Umbilical cord (tissue), 2 donors: ENCODE results near the gene ATP2B3. TPM values are rescaled to one million over a fixed set of nuclear protein-coding genes. Genes with fewer than 3 reads are reported as not detected.

ENCODE experiments used
- DNase-seq: peaks from one replicate; pipeline ENCODE4 v3.0.0-alpha.2; 2015; ENCODE audit warnings: low spot score
- total RNA-seq: library from RNA; depleted of rRNA; stranded (reverse); fragments of >200 nt; gene quantifications from one replicate; pipeline ENCODE4 v1.2.3, GENCODE V29; 2014; ENCODE audit warnings: low replicate concordance; ENCODE audit not compliant: insufficient read depth

Gene ATP2B3
- total RNA-seq, 1 donor from 2014 or later, result 0.48 TPM

DNA sequence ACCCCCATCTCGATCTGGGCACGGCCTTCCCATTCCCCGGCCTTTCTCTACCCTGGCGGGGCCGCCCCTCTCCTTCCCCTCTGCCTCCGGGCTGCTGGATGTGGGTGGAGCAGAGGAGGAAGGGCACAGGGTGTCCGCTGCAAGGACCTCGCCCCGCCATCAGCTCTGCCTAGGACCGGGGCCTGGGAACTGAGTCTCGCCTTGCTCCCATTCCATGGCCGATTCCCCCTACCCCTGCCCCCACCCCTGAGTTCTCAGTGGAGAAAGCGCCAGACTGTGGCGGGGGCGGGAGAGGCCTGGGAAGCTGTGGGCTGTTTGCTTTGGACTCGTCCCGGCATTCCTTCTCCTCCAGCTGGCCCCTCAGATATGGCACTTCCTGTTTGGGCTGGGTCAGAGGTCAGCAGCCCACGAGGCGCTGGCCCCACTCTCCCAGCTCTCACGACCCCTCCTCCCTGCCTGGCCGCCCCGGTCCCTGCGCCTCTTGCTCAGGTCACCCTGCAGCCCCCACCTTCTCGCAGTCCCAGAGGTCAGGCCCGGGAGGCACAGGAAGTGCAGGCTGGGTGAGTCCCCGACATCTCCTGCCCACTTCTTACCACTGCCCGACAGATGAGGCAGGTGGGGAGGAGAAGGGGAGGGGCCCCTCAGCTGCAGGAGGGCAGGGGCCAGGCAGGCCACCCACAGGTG is 29.1 kb upstream of the ATP2B3 start:
- DNase-seq, result peak; percentile 60

- no peak for DNase-seq
These were observed 27.1 kb upstream of the ATP2B3 start for GRCh38 chrX:153490217-153490930.

DNA sequence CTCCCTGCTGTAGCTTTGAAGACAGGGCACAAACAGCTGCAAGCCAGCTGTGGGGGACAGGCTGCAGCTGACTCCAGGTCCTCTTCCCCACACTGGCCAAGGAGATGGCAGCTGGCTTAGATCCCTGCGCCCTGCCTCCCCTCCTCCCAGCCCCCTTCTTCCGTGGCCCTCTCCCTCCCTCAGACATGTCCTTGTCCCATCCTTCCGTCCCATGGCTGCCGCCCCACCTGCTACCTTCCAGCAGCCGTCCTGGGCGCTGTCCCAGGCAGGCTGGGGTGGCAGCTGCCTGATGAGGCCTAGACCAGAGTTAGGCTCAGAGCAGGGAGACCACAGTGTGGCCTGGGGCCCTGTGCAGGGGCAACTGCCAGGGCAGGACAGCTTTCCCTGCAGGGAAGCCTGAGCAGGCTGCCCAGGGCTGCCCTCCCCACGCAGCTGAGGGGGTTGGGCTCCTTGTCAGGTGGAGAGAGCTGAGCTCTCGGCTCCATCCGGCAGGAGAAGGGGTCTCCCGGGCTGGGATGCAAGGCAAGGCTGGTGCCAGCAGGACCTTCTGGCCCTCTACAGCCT is 26.0 kb upstream of the ATP2B3 start:
- DNase-seq, result no peak

DNA sequence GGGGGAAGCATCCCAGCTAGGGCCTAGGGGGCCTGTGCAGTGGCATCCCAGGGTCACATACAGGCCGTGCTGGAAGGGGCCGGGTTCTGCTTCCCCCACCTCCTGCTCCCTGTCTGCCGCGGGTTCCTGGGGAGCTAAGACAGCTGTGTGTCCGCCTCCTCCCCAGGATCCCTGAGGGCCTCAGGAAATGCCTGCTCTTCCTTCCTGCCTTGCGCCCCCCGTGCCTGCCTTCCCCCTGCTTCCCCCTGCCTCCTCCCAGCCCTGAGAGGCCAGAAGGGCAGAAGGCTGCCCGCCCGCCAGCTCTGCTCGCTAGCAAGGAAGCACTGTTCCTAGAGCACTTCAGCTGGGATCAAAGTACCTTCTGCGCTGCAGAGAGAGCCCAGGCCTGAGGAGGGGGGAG is 25.5 kb upstream of the ATP2B3 start:
- peak; percentile 57 for DNase-seq

- DNase-seq, result no peak
These were observed 24.9 kb upstream of the ATP2B3 start for GRCh38 chrX:153492543-153492942.

- DNase-seq, result no peak
These were observed 24.4 kb upstream of the ATP2B3 start for GRCh38 chrX:153493085-153493484.

DNA sequence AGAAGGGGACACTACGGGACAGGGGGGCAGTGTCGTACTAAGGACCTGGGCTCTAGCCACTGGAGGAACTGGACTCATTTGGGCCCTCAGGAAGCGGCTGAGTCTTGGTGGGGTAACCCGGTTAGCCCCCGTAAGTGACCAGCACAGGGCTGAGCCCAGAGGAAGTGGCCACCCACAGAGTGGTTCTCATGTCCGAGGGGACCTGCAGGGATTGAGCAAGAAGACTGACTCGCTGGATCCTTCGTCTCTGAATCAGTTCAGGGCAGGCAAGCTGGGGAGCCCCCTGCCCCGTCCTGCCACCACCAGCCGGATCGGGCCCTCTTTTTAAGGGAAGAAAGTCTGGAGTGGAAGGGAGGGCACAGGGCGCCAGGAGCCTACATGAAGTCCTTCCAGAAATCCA is 23.4 kb upstream of the ATP2B3 start:
- no peak for DNase-seq

DNA sequence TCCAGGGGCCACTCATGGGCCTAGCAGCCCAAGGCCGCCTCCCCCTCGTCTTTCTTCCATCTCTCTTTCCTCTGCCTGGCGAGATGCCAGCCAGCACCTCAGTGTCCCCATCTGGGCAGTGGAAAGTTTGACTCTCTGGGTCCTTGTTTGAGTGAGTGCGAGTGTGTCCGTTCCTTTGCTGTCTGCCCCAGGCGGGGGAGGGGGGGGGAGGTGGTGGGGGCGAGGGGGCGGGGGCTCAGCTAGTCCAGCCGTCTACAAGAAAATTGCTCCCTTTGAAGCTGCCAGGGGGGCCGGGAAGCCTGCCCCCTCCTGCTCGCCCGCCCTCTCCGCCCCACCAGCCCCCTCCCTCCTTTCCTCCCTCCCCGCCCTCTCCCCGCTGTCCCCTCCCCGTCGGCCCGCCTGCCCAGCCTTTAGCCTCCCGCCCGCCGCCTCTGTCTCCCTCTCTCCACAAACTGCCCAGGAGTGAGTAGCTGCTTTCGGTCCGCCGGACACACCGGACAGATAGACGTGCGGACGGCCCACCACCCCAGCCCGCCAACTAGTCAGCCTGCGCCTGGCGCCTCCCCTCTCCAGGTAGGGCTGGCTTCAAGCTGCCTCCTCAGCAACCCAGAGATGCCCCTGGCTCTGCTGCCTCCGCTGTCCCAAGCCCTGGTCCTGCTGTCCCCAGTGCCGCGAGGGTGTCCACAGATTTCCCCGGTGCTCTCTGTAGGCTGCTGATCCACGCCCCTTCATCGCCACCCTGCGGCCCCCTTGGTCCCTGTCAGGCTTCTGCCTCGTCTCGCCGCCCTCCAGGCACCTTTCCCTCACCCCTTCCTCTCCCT is 22.7 kb upstream of the ATP2B3 start, which contains the start of gene BGN:
Gene BGN (plus strand): TSS at position 440 of the 821 bp plus-strand sequence. CDS start 9,652 bp downstream, outside the sequence.
- DNase-seq, result peak; percentile 55

- peak; percentile 67 for DNase-seq
These were observed 22.1 kb upstream of the ATP2B3 start for GRCh38 chrX:153495362-153495751.

- DNase-seq, result no peak
These were observed 21.4 kb upstream of the ATP2B3 start for GRCh38 chrX:153495903-153496589.

- no peak for DNase-seq
These were observed 20.9 kb upstream of the ATP2B3 start for GRCh38 chrX:153496590-153496959.

DNA sequence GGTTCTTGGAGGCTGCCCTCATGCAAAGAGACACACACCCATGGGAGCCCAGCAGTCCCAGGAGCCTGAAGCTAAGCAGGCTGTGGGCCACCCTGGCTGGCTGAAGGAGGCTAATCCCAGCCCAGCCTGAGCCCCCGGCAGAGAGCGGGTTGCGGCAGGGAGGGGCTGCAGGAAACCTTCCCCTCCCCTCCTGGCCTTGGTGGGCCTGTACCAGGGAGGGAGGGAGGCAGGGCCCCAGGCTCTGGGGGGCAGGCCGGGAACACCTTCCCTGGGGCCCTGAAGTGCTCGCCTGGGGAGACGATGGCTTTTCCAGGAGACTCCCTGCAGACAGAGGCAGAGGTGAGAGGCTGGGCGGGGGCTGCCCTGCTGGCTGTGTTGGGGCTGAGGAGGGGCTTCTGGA is 19.0 kb upstream of the ATP2B3 start:
- no peak for DNase-seq

GRCh38 chrX:153499341-153499740 is 18.1 kb upstream of the ATP2B3 start:
- DNase-seq, result no peak

GRCh38 chrX:153499876-153500275 is 17.6 kb upstream of the ATP2B3 start:
- DNase-seq, result no peak

- no peak for DNase-seq
These were observed 16.7 kb upstream of the ATP2B3 start for GRCh38 chrX:153500676-153501280.

GRCh38 chrX:153501530-153501929 is 15.9 kb upstream of the ATP2B3 start:
- DNase-seq, result no peak

- no peak for DNase-seq
These were observed 15.3 kb upstream of the ATP2B3 start for GRCh38 chrX:153502131-153502530.

GRCh38 chrX:153502796-153503195 is 14.6 kb upstream of the ATP2B3 start:
- no peak for DNase-seq

GRCh38 chrX:153504445-153505016 is 12.9 kb upstream of the ATP2B3 start:
- DNase-seq, result no peak

GRCh38 chrX:153505361-153505760 is 12.1 kb upstream of the ATP2B3 start:
- no peak for DNase-seq
